ENCODE measurements around the gene SYNPO2. TPM values are rescaled to one million over a fixed set of nuclear protein-coding genes. Genes with fewer than 3 reads are reported as not detected.

Gene SYNPO2
- polyA plus RNA-seq, 1 donor from 2014 or later = not detected

- no peak overlapping the region for H3K27ac Mint-ChIP-seq
- no peak overlapping the region for H3K4me3 Mint-ChIP-seq
- H3K27me3 Mint-ChIP-seq = peaks cover 7% of the 10 kb centered on the region
- peaks cover 0 to 2% (median 2%) of the 10 kb centered on the region in 3 donors for H3K9me3 Mint-ChIP-seq
- no peaks in the 10 kb centered on the region for H3K4me1 Mint-ChIP-seq
- H3K36me3 Mint-ChIP-seq = no peaks in the 10 kb centered on the region
Measured at GRCh38 chr4:119070301-119070700, 181.6 kb downstream of the SYNPO2 start.

DNA sequence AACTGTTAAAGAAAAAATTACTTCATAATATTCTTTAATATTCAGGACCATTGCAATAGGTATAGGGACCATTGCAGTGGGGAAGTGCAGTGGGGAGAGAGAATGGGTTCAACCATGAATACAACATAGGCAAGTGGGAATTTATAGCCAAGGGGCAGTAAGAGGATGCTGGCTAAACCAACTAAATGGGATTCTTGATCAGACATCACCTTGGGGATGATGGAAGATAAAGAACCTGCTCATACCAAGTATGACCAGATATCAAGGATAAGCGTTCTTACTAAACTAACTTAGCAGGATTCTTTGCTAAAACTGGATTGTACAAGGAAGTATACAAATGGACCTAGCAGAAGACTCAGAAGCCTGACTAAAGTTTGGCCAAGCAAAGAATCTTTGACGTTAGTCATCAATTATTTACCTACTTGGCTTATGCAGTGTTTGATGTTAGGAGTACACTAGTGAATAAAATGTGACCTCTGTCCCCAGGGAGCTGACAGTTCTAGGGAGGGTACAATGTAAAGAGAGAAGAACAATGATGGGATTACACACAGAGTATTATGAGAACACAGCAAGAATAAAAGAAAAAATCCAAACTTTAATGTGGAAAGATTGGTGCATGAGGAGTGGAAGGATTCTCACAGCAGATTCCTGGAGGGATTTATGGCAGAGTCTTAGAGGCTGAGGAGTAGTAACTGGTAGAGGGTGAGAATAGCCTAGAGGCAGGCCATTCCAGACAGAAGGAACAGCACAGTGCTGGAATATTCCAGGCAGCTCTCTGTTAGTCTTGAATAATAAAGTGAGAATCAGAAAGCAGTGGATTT is 192.3 kb downstream of the SYNPO2 start:
- no peak overlapping the region for H3K4me3 Mint-ChIP-seq
- H3K27me3 Mint-ChIP-seq = no peaks in the 10 kb centered on the region
- H3K9me3 Mint-ChIP-seq = peaks cover 0 to 2% (median 0%) of the 10 kb centered on the region in 3 donors
- H3K27ac Mint-ChIP-seq = no peak overlapping the region
- H3K36me3 Mint-ChIP-seq = no peaks in the 10 kb centered on the region
- peaks cover 7 to 14% (median 11%) of the 10 kb centered on the region in 3 donors for H3K4me1 Mint-ChIP-seq

DNA sequence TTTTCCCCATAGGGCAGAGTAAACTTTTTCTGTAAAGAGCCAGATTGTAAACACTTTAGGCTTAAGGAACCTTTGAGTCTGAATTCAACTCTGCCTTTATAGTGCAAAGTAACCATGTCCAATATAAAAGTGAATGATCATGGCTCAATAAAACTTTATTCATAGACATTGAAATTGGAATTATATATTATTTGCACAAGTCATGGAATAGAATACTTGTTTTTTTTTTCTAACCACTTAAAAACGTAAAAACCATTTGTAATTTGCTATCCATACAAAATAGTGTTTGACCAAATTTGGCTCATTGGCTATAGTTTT is 192.8 kb downstream of the SYNPO2 start:
- no peak overlapping the region for H3K4me3 Mint-ChIP-seq
- peaks cover 0 to 2% (median 0%) of the 10 kb centered on the region in 3 donors for H3K9me3 Mint-ChIP-seq
- H3K27me3 Mint-ChIP-seq = no peaks in the 10 kb centered on the region
- H3K36me3 Mint-ChIP-seq = no peaks in the 10 kb centered on the region
- H3K4me1 Mint-ChIP-seq = peaks cover 7 to 14% (median 11%) of the 10 kb centered on the region in 3 donors
- H3K27ac Mint-ChIP-seq = no peak overlapping the region

DNA sequence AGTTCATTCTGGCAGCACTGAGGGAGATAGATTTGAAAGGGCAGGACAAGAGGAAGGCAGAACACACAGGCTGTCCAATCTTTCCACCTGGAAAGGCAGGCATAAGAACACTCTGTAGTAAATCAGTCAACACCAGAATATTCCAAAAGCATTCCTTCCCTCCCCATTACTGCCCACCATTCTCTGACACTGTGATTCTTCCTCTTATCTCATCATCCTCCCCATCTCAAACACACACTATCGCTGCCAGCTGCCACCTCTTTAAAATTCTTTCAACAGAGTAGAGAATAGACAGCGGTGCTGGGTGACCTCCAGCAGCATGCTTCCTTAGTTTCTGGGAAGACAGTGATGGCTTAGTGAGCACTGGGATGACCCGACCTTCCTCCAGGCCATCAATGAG is 193.3 kb downstream of the SYNPO2 start:
- H3K27me3 Mint-ChIP-seq = no peaks in the 10 kb centered on the region

DNA sequence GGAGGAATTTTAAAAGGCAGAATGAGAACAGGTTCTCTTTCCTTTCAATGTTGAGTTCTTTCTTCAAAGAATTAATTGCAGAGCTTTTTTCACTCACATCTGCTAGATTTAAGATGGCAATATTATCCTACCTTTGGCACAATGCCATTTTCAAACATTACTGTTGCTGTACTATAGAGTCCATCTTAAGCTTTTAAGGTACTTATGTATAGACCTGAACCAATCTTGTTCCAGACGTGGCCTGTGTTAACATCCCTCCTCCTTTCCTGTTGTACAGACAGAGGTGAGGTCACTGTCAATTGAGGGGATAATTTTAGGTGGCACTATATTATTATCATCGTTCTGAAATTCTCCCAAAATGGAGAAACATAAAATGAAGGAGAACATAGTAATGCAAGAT is 194.0 kb downstream of the SYNPO2 start:
- no peaks in the 10 kb centered on the region for H3K27me3 Mint-ChIP-seq
- H3K36me3 Mint-ChIP-seq = no peaks in the 10 kb centered on the region
- no peak overlapping the region for H3K27ac Mint-ChIP-seq
- H3K4me1 Mint-ChIP-seq = peaks cover 7 to 14% (median 14%) of the 10 kb centered on the region in 3 donors
- no peak overlapping the region for H3K4me3 Mint-ChIP-seq
- H3K9me3 Mint-ChIP-seq = peaks cover 0 to 2% (median 0%) of the 10 kb centered on the region in 3 donors

More for the DNA sequence above, 193.3 kb downstream of the SYNPO2 start:
- Mint-ChIP-seq H3K4me3 (no peak overlapping the region), H3K27ac (no peak overlapping the region), H3K36me3 (no peaks in the 10 kb centered on the region), H3K4me1 (peaks cover 7 to 14% (median 12%) of the 10 kb centered on the region in 3 donors), H3K9me3 (peaks cover 0 to 2% (median 0%) of the 10 kb centered on the region in 3 donors)

GRCh38 chr4:119084513-119084912 is 195.9 kb downstream of the SYNPO2 start:
- H3K4me1 Mint-ChIP-seq = peaks cover 7 to 15% (median 14%) of the 10 kb centered on the region in 3 donors
- H3K4me3 Mint-ChIP-seq = peak overlapping the region in 1 of 4 donors; percentile 83

GRCh38 chr4:119087121-119087520 is 198.5 kb downstream of the SYNPO2 start:
- Mint-ChIP-seq H3K9me3 (no peaks in the 10 kb centered on the region), H3K4me1 (peaks cover 7 to 15% (median 12%) of the 10 kb centered on the region in 3 donors), H3K4me3 (no peak overlapping the region), H3K36me3 (no peaks in the 10 kb centered on the region), H3K27ac (peak overlapping the region in 1 of 3 donors; percentile 80), H3K27me3 (no peaks in the 10 kb centered on the region)

More at GRCh38 chr4:119084513-119084912, 195.9 kb downstream of the SYNPO2 start:
- Mint-ChIP-seq H3K27ac (peak overlapping the region in 2 of 3 donors; percentile 20 to 33), H3K9me3 (no peaks in the 10 kb centered on the region), H3K27me3 (no peaks in the 10 kb centered on the region), H3K36me3 (no peaks in the 10 kb centered on the region)

- H3K27me3 Mint-ChIP-seq = no peaks in the 10 kb centered on the region
- H3K9me3 Mint-ChIP-seq = no peaks in the 10 kb centered on the region
- H3K36me3 Mint-ChIP-seq = no peaks in the 10 kb centered on the region
- H3K27ac Mint-ChIP-seq = no peak overlapping the region
- no peak overlapping the region for H3K4me3 Mint-ChIP-seq
- peaks cover 7 to 15% (median 12%) of the 10 kb centered on the region in 3 donors for H3K4me1 Mint-ChIP-seq
Measured at GRCh38 chr4:119087656-119088055, 199.0 kb downstream of the SYNPO2 start.

GRCh38 chr4:119093042-119093827 is 204.6 kb downstream of the SYNPO2 start:
- Mint-ChIP-seq H3K4me1 (peaks cover 0 to 4% (median 4%) of the 10 kb centered on the region in 3 donors), H3K27ac (no peak overlapping the region), H3K4me3 (no peak overlapping the region), H3K9me3 (no peaks in the 10 kb centered on the region), H3K27me3 (peaks cover 11% of the 10 kb centered on the region), H3K36me3 (no peaks in the 10 kb centered on the region)

GRCh38 chr4:119097282-119097900 is 208.7 kb downstream of the SYNPO2 start:
- Mint-ChIP-seq H3K4me3 (no peak overlapping the region), H3K9me3 (no peaks in the 10 kb centered on the region), H3K36me3 (no peaks in the 10 kb centered on the region), H3K27ac (no peak overlapping the region), H3K4me1 (peaks cover 0 to 4% (median 3%) of the 10 kb centered on the region in 3 donors), H3K27me3 (peaks cover 11% of the 10 kb centered on the region)

- Mint-ChIP-seq H3K36me3 (no peaks in the 10 kb centered on the region), H3K27ac (no peak overlapping the region), H3K4me1 (peaks cover 0 to 4% (median 3%) of the 10 kb centered on the region in 3 donors), H3K9me3 (no peaks in the 10 kb centered on the region), H3K4me3 (no peak overlapping the region), H3K27me3 (peaks cover 11% of the 10 kb centered on the region)
Measured at GRCh38 chr4:119098306-119098705, 209.7 kb downstream of the SYNPO2 start.

DNA sequence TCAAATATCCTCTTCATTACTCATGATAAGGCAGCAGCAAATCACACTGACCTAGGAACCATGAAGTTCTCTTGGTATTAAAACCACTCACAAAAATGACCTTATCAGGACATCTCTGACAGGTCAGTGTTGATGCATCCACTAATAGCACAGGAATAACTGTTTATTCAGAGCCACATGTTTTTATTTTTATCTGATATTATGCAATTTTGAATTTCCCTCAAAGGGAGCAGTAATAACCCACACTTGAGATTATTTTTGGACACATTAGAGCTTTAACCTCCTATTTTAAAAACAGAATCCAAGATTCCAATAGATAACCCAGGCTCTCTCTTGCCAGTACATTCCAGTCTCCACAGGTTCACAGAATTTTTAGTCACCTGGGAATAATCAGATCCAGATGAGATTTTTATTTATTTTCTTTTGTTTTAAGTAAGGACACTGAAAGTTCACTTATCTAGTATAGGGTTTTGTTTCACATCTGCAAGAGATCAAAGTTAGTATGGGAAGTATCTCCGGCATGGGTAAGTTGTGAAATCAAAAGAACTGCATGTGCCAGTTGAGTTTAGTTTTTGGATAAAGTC is 210.7 kb downstream of the SYNPO2 start:
- Mint-ChIP-seq H3K9me3 (no peaks in the 10 kb centered on the region), H3K36me3 (no peaks in the 10 kb centered on the region), H3K27ac (no peak overlapping the region), H3K4me3 (no peak overlapping the region), H3K4me1 (peaks cover 0 to 4% (median 3%) of the 10 kb centered on the region in 3 donors), H3K27me3 (peaks cover 7% of the 10 kb centered on the region)

DNA sequence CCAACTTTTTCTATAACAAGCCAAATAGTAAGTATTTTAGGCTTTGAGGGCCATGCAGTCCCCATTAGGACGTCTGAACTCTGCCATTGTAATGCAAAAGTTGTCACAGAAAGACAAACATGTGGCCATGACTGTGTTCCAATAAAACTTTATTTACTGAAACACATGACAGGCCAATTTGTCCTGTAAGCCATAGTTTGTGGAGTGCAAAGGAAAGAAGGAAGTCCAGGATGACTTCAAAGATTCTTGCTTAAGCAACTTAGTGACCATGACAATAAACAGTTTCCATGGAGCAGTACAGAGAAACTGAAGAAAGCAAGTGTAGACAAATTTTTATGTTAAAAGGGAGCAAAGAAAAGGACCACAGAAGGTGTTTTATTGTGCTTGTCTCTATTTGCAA is 212.0 kb downstream of the SYNPO2 start:
- Mint-ChIP-seq H3K36me3 (no peaks in the 10 kb centered on the region), H3K27ac (no peak overlapping the region), H3K4me3 (no peak overlapping the region), H3K4me1 (peaks cover 0 to 4% (median 3%) of the 10 kb centered on the region in 3 donors), H3K9me3 (no peaks in the 10 kb centered on the region), H3K27me3 (no peaks in the 10 kb centered on the region)

GRCh38 chr4:119103263-119103662 is 214.6 kb downstream of the SYNPO2 start:
- Mint-ChIP-seq H3K9me3 (no peaks in the 10 kb centered on the region), H3K4me1 (no peaks in the 10 kb centered on the region), H3K27me3 (no peaks in the 10 kb centered on the region), H3K36me3 (no peaks in the 10 kb centered on the region), H3K27ac (no peak overlapping the region), H3K4me3 (no peak overlapping the region)
